H9 (cell line): Measurements from ENCODE around the gene CREB5. TPM values are rescaled to one million over a fixed set of nuclear protein-coding genes. Genes with fewer than 3 reads are reported as not detected.

Source experiments
- DNase-seq: peaks from one replicate; pipeline ENCODE4 v3.0.0-alpha.2; 2017
- H2AFZ ChIP-seq: one replicate; pipeline ENCODE4 v1.6.1; 2013; ENCODE audit warnings: mild to moderate bottlenecking, low read length, control low read depth, moderate library complexity
- H2AK5ac ChIP-seq: 2 replicates; pipeline ENCODE4 v1.6.1; 2013; ENCODE audit warnings: low read length, control low read depth, mixed read lengths; ENCODE audit not compliant: insufficient read length
- H2BK120ac ChIP-seq: one replicate; pipeline ENCODE4 v1.6.1; 2013; ENCODE audit warnings: low read depth, mild to moderate bottlenecking, low read length, control low read depth, inconsistent platforms; ENCODE audit not compliant: poor library complexity, severe bottlenecking
- H2BK12ac ChIP-seq: 2 replicates; pipeline ENCODE4 v1.6.1; 2013; ENCODE audit warnings: low read length, control low read depth, mixed read lengths, low read depth; ENCODE audit not compliant: insufficient read length
- H2BK15ac ChIP-seq: 2 replicates; pipeline ENCODE4 v1.6.1; 2013; ENCODE audit warnings: low read depth, low read length, control low read depth
- H2BK20ac ChIP-seq: one replicate; pipeline ENCODE4 v1.6.1; 2013; ENCODE audit warnings: low read depth, mild to moderate bottlenecking, low read length, control low read depth, inconsistent platforms; ENCODE audit not compliant: poor library complexity, severe bottlenecking
- H2BK5ac ChIP-seq: 2 replicates; pipeline ENCODE4 v1.6.1; 2013; ENCODE audit warnings: low read length, control low read depth, mixed read lengths; ENCODE audit not compliant: insufficient read length
- H3K14ac ChIP-seq: 2 replicates; pipeline ENCODE4 v1.6.1; 2013; ENCODE audit warnings: low read length, control low read depth; ENCODE audit not compliant: insufficient read depth
- H3K18ac ChIP-seq: 2 replicates; pipeline ENCODE4 v1.6.1; 2013; ENCODE audit warnings: low read depth, mild to moderate bottlenecking, mixed read lengths, low read length, control low read depth; ENCODE audit not compliant: insufficient read length
- H3K23ac ChIP-seq: 2 replicates; pipeline ENCODE4 v1.6.1; 2013; ENCODE audit warnings: low read length, control low read depth, mixed read lengths, low read depth; ENCODE audit not compliant: insufficient read length
- H3K23me2 ChIP-seq: 2 replicates; pipeline ENCODE4 v1.6.1; 2013; ENCODE audit warnings: low read depth, mild to moderate bottlenecking, mixed read lengths, low read length, control low read depth; ENCODE audit not compliant: insufficient read length, poor library complexity, severe bottlenecking
- H3K27ac ChIP-seq: 2 replicates; pipeline ENCODE4 v1.5.1; 2013; ENCODE audit warnings: low read length, control low read depth, mixed read lengths, low read depth; ENCODE audit not compliant: insufficient read length
- H3K27me3 ChIP-seq: 2 replicates; pipeline ENCODE4 v1.6.1; 2013; ENCODE audit warnings: low read length, control low read depth, inconsistent platforms; ENCODE audit not compliant: insufficient read depth
- H3K4ac ChIP-seq: 2 replicates; pipeline ENCODE4 v1.6.1; 2013; ENCODE audit warnings: low read depth, mild to moderate bottlenecking, control low read depth, inconsistent platforms, low read length, moderate library complexity
- H3K4me1 ChIP-seq: 2 replicates; pipeline ENCODE4 v1.6.1; 2013; ENCODE audit warnings: low read length, control low read depth, inconsistent platforms; ENCODE audit not compliant: insufficient read depth
- H3K4me2 ChIP-seq: 2 replicates; pipeline ENCODE4 v1.6.1; 2013; ENCODE audit warnings: low read length, control low read depth, mixed read lengths; ENCODE audit not compliant: insufficient read length, insufficient read depth
- H3K56ac ChIP-seq: 2 replicates; pipeline ENCODE4 v1.6.1; 2013; ENCODE audit warnings: low read depth, mild to moderate bottlenecking, mixed read lengths, low read length, control low read depth; ENCODE audit not compliant: insufficient read length
- H3K79me1 ChIP-seq: 2 replicates; pipeline ENCODE4 v1.6.1; 2013; ENCODE audit warnings: low read depth, mild to moderate bottlenecking, moderate library complexity, low read length, control low read depth, inconsistent platforms; ENCODE audit not compliant: insufficient read depth, poor library complexity, severe bottlenecking
- H3K79me2 ChIP-seq: 2 replicates; pipeline ENCODE4 v1.6.1; 2013; ENCODE audit warnings: low read length, control low read depth, inconsistent platforms; ENCODE audit not compliant: insufficient read depth
- H3K9ac ChIP-seq: 2 replicates; pipeline ENCODE4 v1.6.1; 2013; ENCODE audit warnings: low read length, control low read depth, mixed read lengths; ENCODE audit not compliant: insufficient read length; ENCODE audit errors: extremely low read depth
- H3K9me3 ChIP-seq: one replicate; pipeline ENCODE4 v1.6.1; 2013; ENCODE audit warnings: low read depth, low read length, inconsistent platforms; ENCODE audit not compliant: control insufficient read depth
- H3T11ph ChIP-seq: one replicate; pipeline ENCODE4 v1.6.1; 2013; ENCODE audit warnings: mild to moderate bottlenecking, low read length, control low read depth, inconsistent platforms
- H4K20me1 ChIP-seq: one replicate; pipeline ENCODE4 v1.6.1; 2013; ENCODE audit not compliant: control insufficient read depth, insufficient read length, insufficient read depth
- H4K5ac ChIP-seq: 2 replicates; pipeline ENCODE4 v1.6.1; 2013; ENCODE audit warnings: low read depth, mild to moderate bottlenecking, mixed read lengths, low read length, control low read depth; ENCODE audit not compliant: insufficient read length
- H4K8ac ChIP-seq: replicated peaks from 2 replicates; pipeline ENCODE4 v1.6.1; 2013; ENCODE audit warnings: low read length, control low read depth, mixed read lengths, low read depth; ENCODE audit not compliant: insufficient read length
- H4K91ac ChIP-seq: 2 replicates; pipeline ENCODE4 v1.6.1; 2013; ENCODE audit warnings: low read depth, mild to moderate bottlenecking, moderate library complexity, mixed read lengths, low read length, control low read depth; ENCODE audit not compliant: insufficient read length
- H3K27ac Mint-ChIP-seq, 3 experiments: 2 replicates in 2 of 3; 3 replicates in 1 of 3; pipeline ENCODE4 v1.8.0; 2020 to 2021; ENCODE audit warnings: mixed read lengths in 3 of 3, mild to moderate bottlenecking in 1 of 3, moderate library complexity in 1 of 3
- H3K27me3 Mint-ChIP-seq: 2 replicates; pipeline ENCODE4 v1.8.0; 2021; ENCODE audit warnings: low read depth, mild to moderate bottlenecking, moderate library complexity, mixed read lengths
- H3K36me3 Mint-ChIP-seq, 3 experiments: 2 replicates in 2 of 3; 3 replicates in 1 of 3; pipeline ENCODE4 v1.8.0; 2020 to 2021; ENCODE audit warnings: low read depth in 3 of 3, mixed read lengths in 3 of 3; ENCODE audit not compliant: insufficient read depth in 1 of 3
- H3K4me1 Mint-ChIP-seq, 2 experiments: 2 replicates each; pipeline ENCODE4 v1.8.0; 2020; ENCODE audit warnings: mixed read lengths in 2 of 2
- H3K4me3 Mint-ChIP-seq, 2 experiments: 2 replicates in 1 of 2; 3 replicates in 1 of 2; pipeline ENCODE4 v1.8.0; 2020 to 2021; ENCODE audit warnings: mild to moderate bottlenecking in 2 of 2, mixed read lengths in 2 of 2, moderate library complexity in 1 of 2
- H3K9me3 Mint-ChIP-seq, 2 experiments: 2 replicates in 1 of 2; 3 replicates in 1 of 2; pipeline ENCODE4 v1.8.0; 2020; ENCODE audit warnings: mild to moderate bottlenecking in 2 of 2, mixed read lengths in 2 of 2, moderate library complexity in 1 of 2
- CTCF ChIP-seq: fragments of 200-600 bp; sonication (generic); conservative IDR thresholded peaks from 3 replicates; pipeline ENCODE4 v1.8.0; 2021; ENCODE audit warnings: antibody characterized with exemption, mild to moderate bottlenecking
- total RNA-seq: library from RNA; stranded (reverse); gene quantifications from 2 replicates; pipeline ENCODE4 v1.2.1, GENCODE V29; 2021

CREB5 gene
- total RNA-seq, 1 experiment from 2014 or later: 4.0 TPM

- Mint-ChIP-seq H3K9me3 (peaks cover 0 to 2% of the 10 kb centered on the region in 2 experiments; a peak in 1 of 5 replicates), H3K4me3 (no peak overlapping the region), H3K27me3 (no peaks in the 10 kb centered on the region), H3K27ac (no peak overlapping the region), H3K4me1 (peaks cover 11 to 21% of the 10 kb centered on the region in 2 experiments), H3K36me3 (0 out of 7 replicates have a peak, but pooled peaks cover 0 to 1% (median 0%) of the 10 kb centered on the region in 3 experiments)
- no peaks in the 10 kb centered on the region for H3K23me2 ChIP-seq
- H3K18ac ChIP-seq: no peak overlapping the region
- TF ChIP-seq CTCF: no peak
- no peak overlapping the region for H4K5ac ChIP-seq
- DNase-seq: no peak
- no peak overlapping the region for H3T11ph ChIP-seq
- no peak overlapping the region for H3K27ac ChIP-seq
- no peaks in the 10 kb centered on the region for H3K4me1 ChIP-seq
- H2BK120ac ChIP-seq: no peak overlapping the region
- H3K23ac ChIP-seq: no peak overlapping the region
- no peak overlapping the region for H2AFZ ChIP-seq
- no peak overlapping the region for H2BK12ac ChIP-seq
- H4K91ac ChIP-seq: no peak overlapping the region
- H2BK15ac ChIP-seq: no peak overlapping the region
- no peak overlapping the region for H2AK5ac ChIP-seq
- H2BK5ac ChIP-seq: no peak overlapping the region
- H3K9ac ChIP-seq: no peak overlapping the region
- no peak overlapping the region for H4K8ac ChIP-seq
- no peak overlapping the region for H3K4me2 ChIP-seq
- H3K79me2 ChIP-seq: no peaks in the 10 kb centered on the region
- H3K14ac ChIP-seq: no peak overlapping the region
- no peaks in the 10 kb centered on the region for H3K79me1 ChIP-seq
- H3K4ac ChIP-seq: no peak overlapping the region
- H3K9me3 ChIP-seq: no peaks in the 10 kb centered on the region
- H4K20me1 ChIP-seq: no peaks in the 10 kb centered on the region
- H3K27me3 ChIP-seq: no peaks in the 10 kb centered on the region
- H3K56ac ChIP-seq: no peak overlapping the region
- H2BK20ac ChIP-seq: no peak overlapping the region
Measured at GRCh38 chr7:28493477-28493876, 81.2 kb downstream of the CREB5 start.
